T47D (cell line): ENCODE data around the gene SMDT1.

Experiments used
- DNase-seq, 2 experiments: peaks; one replicate each; pipeline versions ENCODE4 v3.0.0 to v3.0.0-alpha.2; 2011 to 2012; ENCODE audit warnings: low read depth in 1 of 2, low spot score in 1 of 2
- JUND ChIP-seq: IDR thresholded peaks from 2 replicates; pipeline ENCODE4 v1.6.1; 2012; ENCODE audit warnings: low read depth
- in situ Hi-C: cut with HindIII; loops from 2 replicates; pipeline ENCODE4 v1.10.0; 2016; ENCODE audit warnings: low sequenced_read_pairs, low pct_unique_long_range_greater_than_20kb

The SMDT1 gene

GRCh38 chr22:42074132-42074811, 5.2 kb upstream of the SMDT1 start, which contains the start of gene PHETA2:
TSS of gene PHETA2 (plus strand) at chr22:42074248. CDS start at chr22:42077294, 3,046 bp downstream.
- in situ Hi-C loops = no loop called here
- no peak for TF ChIP-seq JUND
- DNase-seq = peak in 1 of 2 experiments; percentile 41

GRCh38 chr22:42074846-42075676, 4.4 kb upstream of the SMDT1 start:
- no peak for DNase-seq
- no peak for TF ChIP-seq JUND
- in situ Hi-C loops = no loop called here

GRCh38 chr22:42076764-42077485, 2.6 kb upstream of the SMDT1 start:
- in situ Hi-C loops = no loop called here
- no peak for TF ChIP-seq JUND
- no peak for DNase-seq

GRCh38 chr22:42077486-42078125, 1.9 kb upstream of the SMDT1 start:
- no peak for DNase-seq
- TF ChIP-seq JUND = no peak
- in situ Hi-C loops = no loop called here

- in situ Hi-C loops = no loop called here
These were observed 806 bp upstream of the SMDT1 start for GRCh38 chr22:42078469-42079318.

GRCh38 chr22:42080287-42080686, 787 bp downstream of the SMDT1 start:
- DNase-seq = peak in 1 of 2 experiments; percentile 19
- in situ Hi-C loops = no loop called here
- TF ChIP-seq JUND = no peak

More at GRCh38 chr22:42078469-42079318, 806 bp upstream of the SMDT1 start:
- no peak for TF ChIP-seq JUND
- DNase-seq = no peak

GRCh38 chr22:42083119-42083518, 3.6 kb downstream of the SMDT1 start:
- DNase-seq = no peak
- no peak for TF ChIP-seq JUND
- in situ Hi-C loops = no loop called here

GRCh38 chr22:42084874-42085273, 5.4 kb downstream of the SMDT1 start:
- in situ Hi-C loops = no loop called here
- DNase-seq = no peak
- no peak for TF ChIP-seq JUND

GRCh38 chr22:42086051-42086450, 6.6 kb downstream of the SMDT1 start:
- in situ Hi-C loops = no loop called here
- DNase-seq = no peak
- no peak for TF ChIP-seq JUND

- in situ Hi-C loops = no loop called here
- no peak for TF ChIP-seq JUND
- peak; percentile 90 to 98 for DNase-seq
These were observed 11.3 kb downstream of the SMDT1 start, which contains the start of gene NDUFA6 for GRCh38 chr22:42090596-42091454. TSS of gene NDUFA6 (minus strand) at chr22:42090772. CDS start at chr22:42090744, 28 bp downstream.

- no peak for TF ChIP-seq JUND
- in situ Hi-C loops = no loop called here
These were observed 11.9 kb downstream of the SMDT1 start for GRCh38 chr22:42091455-42091782.

More at GRCh38 chr22:42091455-42091782, 11.9 kb downstream of the SMDT1 start:
- no peak for DNase-seq
